DOHH2 (cell line): ENCODE measurements around the gene SUPT6H.

ENCODE experiments used
- EZH2phosphoT487 ChIP-seq: fragments of 200-600 bp; sonication (generic); IDR thresholded peaks from 2 replicates; pipeline ENCODE4 v1.6.1; 2017; ENCODE audit warnings: borderline replicate concordance, mild to moderate bottlenecking, antibody characterized with exemption, low read length, moderate library complexity, mixed read lengths
- TF ChIP-seq, protein P1 (sequence below): fragments of 200-600 bp; sonication (generic); IDR thresholded peaks from one replicate; pipeline ENCODE4 v1.5.1; 2014; ENCODE audit warnings: antibody characterized with exemption, mild to moderate bottlenecking, low read depth, low read length; ENCODE audit not compliant: poor library complexity, severe bottlenecking

DNA sequence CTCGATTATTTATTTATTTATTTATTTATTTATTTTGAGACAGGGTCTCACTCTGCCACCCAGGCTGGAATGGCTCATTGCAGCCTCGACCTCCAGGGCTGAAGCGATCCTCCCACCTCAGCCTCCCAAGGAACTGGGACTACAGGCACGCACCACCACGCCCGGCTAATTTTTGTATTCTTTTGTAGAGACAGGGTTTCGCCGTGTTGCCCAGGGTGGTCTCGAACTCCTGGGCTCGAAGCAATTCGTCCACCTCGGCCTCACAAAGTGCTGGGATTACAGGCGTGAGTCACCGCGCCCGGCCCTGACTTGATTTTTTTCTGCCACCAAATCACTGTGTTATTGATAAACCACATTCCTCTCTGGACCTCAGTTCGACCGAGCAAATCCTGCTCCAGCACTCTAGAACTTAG, 57.0 kb downstream of the SUPT6H start:
- TF ChIP-seq, protein P1, sequence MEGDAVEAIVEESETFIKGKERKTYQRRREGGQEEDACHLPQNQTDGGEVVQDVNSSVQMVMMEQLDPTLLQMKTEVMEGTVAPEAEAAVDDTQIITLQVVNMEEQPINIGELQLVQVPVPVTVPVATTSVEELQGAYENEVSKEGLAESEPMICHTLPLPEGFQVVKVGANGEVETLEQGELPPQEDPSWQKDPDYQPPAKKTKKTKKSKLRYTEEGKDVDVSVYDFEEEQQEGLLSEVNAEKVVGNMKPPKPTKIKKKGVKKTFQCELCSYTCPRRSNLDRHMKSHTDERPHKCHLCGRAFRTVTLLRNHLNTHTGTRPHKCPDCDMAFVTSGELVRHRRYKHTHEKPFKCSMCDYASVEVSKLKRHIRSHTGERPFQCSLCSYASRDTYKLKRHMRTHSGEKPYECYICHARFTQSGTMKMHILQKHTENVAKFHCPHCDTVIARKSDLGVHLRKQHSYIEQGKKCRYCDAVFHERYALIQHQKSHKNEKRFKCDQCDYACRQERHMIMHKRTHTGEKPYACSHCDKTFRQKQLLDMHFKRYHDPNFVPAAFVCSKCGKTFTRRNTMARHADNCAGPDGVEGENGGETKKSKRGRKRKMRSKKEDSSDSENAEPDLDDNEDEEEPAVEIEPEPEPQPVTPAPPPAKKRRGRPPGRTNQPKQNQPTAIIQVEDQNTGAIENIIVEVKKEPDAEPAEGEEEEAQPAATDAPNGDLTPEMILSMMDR = no peak
- no peak for TF ChIP-seq EZH2phosphoT487
